Adrenal gland (tissue), 5 donors: Measurements from ENCODE around the gene ERVFRD-1.

ENCODE experiments used
- POLR2A ChIP-seq, 2 donors: fragments of 450-650 bp; IDR thresholded peaks; one replicate each; pipeline ENCODE4 v1.6.1; 2017; ENCODE audit warnings: antibody characterized with exemption in 2 of 2, mild to moderate bottlenecking in 2 of 2, moderate library complexity in 1 of 2
- TF ChIP-seq, protein P1 (sequence below), 6 experiments: fragments of 450-650 bp in 4 of 6; fragments of 200-600 bp in 2 of 6; sonication (generic) in 1 of 6; IDR thresholded peaks; 1 replicate in 5 of 6; 2 replicates in 1 of 6; pipeline versions ENCODE4 v1.5.1 to v1.8.0; 2016 to 2021; ENCODE audit warnings: antibody characterized with exemption in 6 of 6, mild to moderate bottlenecking in 2 of 6, moderate library complexity in 1 of 6
- donor health status: DM: no; HTN: no; CAD: no.

DNA sequence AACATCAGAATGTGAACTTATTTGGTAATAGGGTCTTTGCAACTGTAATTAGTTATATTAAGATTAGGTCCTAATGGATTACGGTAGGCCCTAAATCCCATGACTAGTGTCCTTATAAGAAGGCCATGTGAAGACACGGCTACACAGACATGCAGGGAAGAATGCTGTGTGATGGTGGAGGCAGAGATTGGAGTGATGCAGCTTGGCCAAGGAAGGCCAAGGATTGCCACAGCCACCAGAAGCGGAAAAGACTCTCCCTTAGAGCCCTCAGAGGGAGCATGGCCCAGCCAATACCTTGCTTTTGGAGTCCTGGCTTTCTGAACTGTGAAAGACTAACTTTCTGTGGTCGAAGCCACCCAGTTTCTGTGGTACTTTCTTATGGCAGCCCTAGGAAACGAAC lies 27.6 kb downstream of the ERVFRD-1 start:
- TF ChIP-seq, protein P1, sequence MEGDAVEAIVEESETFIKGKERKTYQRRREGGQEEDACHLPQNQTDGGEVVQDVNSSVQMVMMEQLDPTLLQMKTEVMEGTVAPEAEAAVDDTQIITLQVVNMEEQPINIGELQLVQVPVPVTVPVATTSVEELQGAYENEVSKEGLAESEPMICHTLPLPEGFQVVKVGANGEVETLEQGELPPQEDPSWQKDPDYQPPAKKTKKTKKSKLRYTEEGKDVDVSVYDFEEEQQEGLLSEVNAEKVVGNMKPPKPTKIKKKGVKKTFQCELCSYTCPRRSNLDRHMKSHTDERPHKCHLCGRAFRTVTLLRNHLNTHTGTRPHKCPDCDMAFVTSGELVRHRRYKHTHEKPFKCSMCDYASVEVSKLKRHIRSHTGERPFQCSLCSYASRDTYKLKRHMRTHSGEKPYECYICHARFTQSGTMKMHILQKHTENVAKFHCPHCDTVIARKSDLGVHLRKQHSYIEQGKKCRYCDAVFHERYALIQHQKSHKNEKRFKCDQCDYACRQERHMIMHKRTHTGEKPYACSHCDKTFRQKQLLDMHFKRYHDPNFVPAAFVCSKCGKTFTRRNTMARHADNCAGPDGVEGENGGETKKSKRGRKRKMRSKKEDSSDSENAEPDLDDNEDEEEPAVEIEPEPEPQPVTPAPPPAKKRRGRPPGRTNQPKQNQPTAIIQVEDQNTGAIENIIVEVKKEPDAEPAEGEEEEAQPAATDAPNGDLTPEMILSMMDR (IDR thresholded peaks at IDR 0.05) = no peak
- no peak for TF ChIP-seq POLR2A (IDR thresholded peaks at IDR 0.05)
